Prostate gland (tissue), 2 donors: ENCODE results near the gene S100A10. TPM values are rescaled to one million over a fixed set of nuclear protein-coding genes. Genes with fewer than 3 reads are reported as not detected.
A peak's percentile ranks its signal among the peaks of the same experiment; 100 is the strongest.

Experiments
- DNase-seq: peaks from one replicate; pipeline ENCODE4 v3.0.0-alpha.2; 2019; ENCODE audit warnings: low spot score
- H3K27ac ChIP-seq, 2 donors: fragments of 200-600 bp; sonication (generic); 2 replicates each; pipeline ENCODE4 v1.5.1; 2017 to 2019
- H3K27me3 ChIP-seq: fragments of 200-600 bp; sonication (generic); replicated peaks from 2 replicates; pipeline ENCODE4 v1.5.1; 2019; ENCODE audit not compliant: insufficient read depth
- H3K36me3 ChIP-seq, 2 donors: fragments of 200-600 bp; sonication (generic); 1 replicate in 1 of 2; 2 replicates in 1 of 2; pipeline versions ENCODE4 v1.5.1 to v1.8.1; 2017 to 2019
- H3K4me1 ChIP-seq: fragments of 200-600 bp; sonication (generic); replicated peaks from 2 replicates; pipeline ENCODE4 v1.5.1; 2019
- H3K4me3 ChIP-seq, 2 donors: fragments of 200-600 bp; sonication (generic); 2 replicates each; pipeline ENCODE4 v1.5.1; 2017 to 2019
- H3K9me3 ChIP-seq: fragments of 200-600 bp; sonication (generic); 2 replicates; pipeline ENCODE4 v1.5.1; 2017
- CTCF ChIP-seq, 4 experiments: fragments of 200-600 bp in 2 of 4; fragments of 450-650 bp in 2 of 4; sonication (generic) in 2 of 4; IDR thresholded peaks; 1 replicate in 3 of 4; 2 replicates in 1 of 4; pipeline ENCODE4 v1.5.1; 2016 to 2019; ENCODE audit warnings: antibody characterized with exemption in 4 of 4, mild to moderate bottlenecking in 2 of 4, moderate library complexity in 2 of 4
- POLR2A ChIP-seq: fragments of 450-650 bp; IDR thresholded peaks from one replicate; pipeline ENCODE4 v1.6.1; 2016; ENCODE audit warnings: antibody characterized with exemption, mild to moderate bottlenecking
- POLR2AphosphoS5 ChIP-seq: sonication (generic); formaldehyde crosslinking; IDR thresholded peaks from one replicate; pipeline ENCODE4 v1.6.1; 2017; ENCODE audit warnings: antibody characterized with exemption
- WGBS: methylation state at CpG from one replicate; pipeline ENCODE4 v1.1.5; 2018; 5-methylcytosine and 5-hydroxymethylcytosine counted together
- intact Hi-C: fragments of 100-400 bp; cut with DNase I; formaldehyde crosslinking; loops from one replicate; pipeline ENCODE4 v1.14.2; 2022
- total RNA-seq, 2 donors: library from RNA; depleted of rRNA; stranded (reverse); fragments of >200 nt; gene quantifications; one replicate each; pipeline ENCODE4 v1.1.0, GENCODE V29; 2016

The S100A10 gene
- total RNA-seq, 2 donors from 2014 or later = 61.7 to 72.1 TPM

- WGBS = 77% methylated on average over 4 of the region's 4 CpGs
- H3K36me3 ChIP-seq = no peaks in the 10 kb centered on the region
- H3K4me3 ChIP-seq = no peak overlapping the region
- no peak overlapping the region for H3K27ac ChIP-seq
- TF ChIP-seq POLR2A (no peak), POLR2AphosphoS5 (peak; percentile 29)
- peak; percentile 21 for DNase-seq
- no peaks in the 10 kb centered on the region for H3K4me1 ChIP-seq
- H3K27me3 ChIP-seq = no peaks in the 10 kb centered on the region
- no peaks in the 10 kb centered on the region for H3K9me3 ChIP-seq
- intact Hi-C loops = loop anchor here (10.0 kb wide), 1 partner anchor 409 kb away; no protein-coding TSS in a partner anchor
Measured at GRCh38 chr1:152003846-152004442, 10.3 kb upstream of the S100A10 start.

GRCh38 chr1:152002960-152003359, 9.3 kb upstream of the S100A10 start:
- no peaks in the 10 kb centered on the region for H3K36me3 ChIP-seq
- no peaks in the 10 kb centered on the region for H3K27me3 ChIP-seq
- H3K4me3 ChIP-seq = no peak overlapping the region
- DNase-seq = no peak
- H3K27ac ChIP-seq = no peak overlapping the region
- WGBS = 77% methylated on average over 3 of the region's 3 CpGs
- no peaks in the 10 kb centered on the region for H3K4me1 ChIP-seq
- TF ChIP-seq POLR2A = no peak
- no peak for TF ChIP-seq POLR2AphosphoS5
- no peak for TF ChIP-seq CTCF (IDR thresholded peaks at IDR 0.05)
- intact Hi-C loops = loop anchor here (10.0 kb wide), 1 partner anchor 408 kb away; no protein-coding TSS in a partner anchor
- H3K9me3 ChIP-seq = no peaks in the 10 kb centered on the region

GRCh38 chr1:152001631-152002584, 8.2 kb upstream of the S100A10 start:
- no peaks in the 10 kb centered on the region for H3K27me3 ChIP-seq
- no peak overlapping the region for H3K27ac ChIP-seq
- DNase-seq = peak; percentile 88
- no peak for TF ChIP-seq POLR2A
- peak; percentile 83 to 93 (median 86) for TF ChIP-seq CTCF (IDR thresholded peaks at IDR 0.05)
- TF ChIP-seq POLR2AphosphoS5 = peak; percentile 50
- H3K4me3 ChIP-seq = no peak overlapping the region
- 58% methylated on average over 4 of the region's 4 CpGs for WGBS
- no peaks in the 10 kb centered on the region for H3K9me3 ChIP-seq
- no peaks in the 10 kb centered on the region for H3K4me1 ChIP-seq
- H3K36me3 ChIP-seq = no peaks in the 10 kb centered on the region
- intact Hi-C loops = loop anchor here (2.0 to 10.0 kb wide), 2 partner anchors 69 to 407 kb away; no protein-coding TSS in a partner anchor

- WGBS = 51% methylated on average over 4 of the region's 4 CpGs
- TF ChIP-seq POLR2A (no peak), POLR2AphosphoS5 (no peak), CTCF (IDR thresholded peaks at IDR 0.05) (no peak)
- intact Hi-C loops = loop anchor here (2.0 to 10.0 kb wide), 2 partner anchors 68 to 406 kb away; no protein-coding TSS in a partner anchor
- Histone ChIP-seq H3K9me3 (no peaks in the 10 kb centered on the region), H3K36me3 (no peaks in the 10 kb centered on the region), H3K4me3 (no peak overlapping the region), H3K27me3 (no peaks in the 10 kb centered on the region), H3K27ac (no peak overlapping the region), H3K4me1 (no peaks in the 10 kb centered on the region)
- DNase-seq = peak; percentile 47
Measured at GRCh38 chr1:152000964-152001630, 7.4 kb upstream of the S100A10 start.
